HepG2 (cell line): ENCODE results near the gene SLC12A5. TPM values are rescaled to one million over a fixed set of nuclear protein-coding genes. Genes with fewer than 3 reads are reported as not detected.
A peak's percentile ranks its signal among the peaks of the same experiment; 100 is the strongest.

Experiments used
- ATAC-seq: fragments of 200-7000 bp; cut with Tn5 transposase; 3 replicates; pipeline ENCODE4 v1.9.1; 2020; ENCODE audit warnings: mild to moderate bottlenecking, moderate library complexity
- BruUV-seq: library from RNA; stranded (reverse); fragments of 400-500 nt; replicated peaks from 2 replicates; lab custom pipeline; 2021; lab: Mats Ljungman, UMichigan
- CTCF ChIA-PET: fragments of 300-600 bp; formaldehyde crosslinking; extraction: SDS; loops from one replicate; lab custom pipeline; 2021; ENCODE audit warnings: low total read pairs, inconsistent platforms, low intra/inter-chr PET ratio; lab: Yijun Ruan, JAX
- POLR2A ChIA-PET: fragments of 350-600 bp; sonication (Branson Sonifier 250); formaldehyde crosslinking; loops from one replicate; lab custom pipeline; 2020; ENCODE audit warnings: antibody characterized with exemption, inconsistent platforms; lab: Yijun Ruan, JAX
- DNase-seq: peaks from one replicate; pipeline ENCODE4 v3.0.0-alpha.2; 2015; ENCODE audit warnings: low spot score
- FAIRE-seq: peaks from 3 replicates; lab custom pipeline; 2011; peaks lifted over from hg19 to GRCh38; lab: Jason Lieb, UNC
- H2AFZ ChIP-seq: one replicate; pipeline ENCODE4 v1.6.1; 2011; ENCODE audit warnings: low read length, inconsistent platforms
- H3K27ac ChIP-seq: fragments of 300-600 bp; 3 replicates; pipeline ENCODE4 v1.8.0; 2011; ENCODE audit warnings: mixed run types, mild to moderate bottlenecking, mixed read lengths, low read length, inconsistent platforms; ENCODE audit not compliant: insufficient read depth; ENCODE audit errors: extremely low read length
- H3K27me3 ChIP-seq, 2 experiments: fragments of 200-600 bp in 1 of 2; 2 replicates in 1 of 2; 3 replicates in 1 of 2; pipeline versions ENCODE4 v1.6.0 to v1.8.0; 2011; ENCODE audit warnings: low read length in 2 of 2, mild to moderate bottlenecking in 2 of 2, moderate library complexity in 2 of 2, inconsistent platforms in 1 of 2; ENCODE audit not compliant: insufficient read depth in 2 of 2, control insufficient read depth in 1 of 2
- H3K36me3 ChIP-seq, 2 experiments: fragments of 200-600 bp in 1 of 2; replicated peaks in 1 of 2; 2 replicates in 1 of 2; 3 replicates in 1 of 2; pipeline versions ENCODE4 v1.5.1 to v1.8.0; 2011; ENCODE audit warnings: low read length in 2 of 2, inconsistent platforms in 1 of 2; ENCODE audit not compliant: insufficient read depth in 2 of 2, control insufficient read depth in 1 of 2
- H3K4me1 ChIP-seq: 2 replicates; pipeline ENCODE4 v1.5.1; 2012; ENCODE audit warnings: low read length, inconsistent platforms; ENCODE audit not compliant: insufficient read depth
- H3K4me2 ChIP-seq: 2 replicates; pipeline ENCODE4 v1.6.0; 2011; ENCODE audit warnings: low read depth, low read length, inconsistent platforms
- H3K4me3 ChIP-seq, 3 experiments: fragments of 200-600 bp in 1 of 3; sonication (generic), shearing (Covaris generic) in 1 of 3; replicated peaks in 1 of 3; 2 replicates each; pipeline ENCODE4 v1.5.1; 2011 to 2016; ENCODE audit warnings: low read length in 3 of 3, inconsistent platforms in 2 of 3, low read depth in 2 of 3, mild to moderate bottlenecking in 2 of 3, control low read depth in 1 of 3, mixed read lengths in 1 of 3; ENCODE audit not compliant: insufficient read depth in 1 of 3
- H3K79me2 ChIP-seq: one replicate; pipeline ENCODE4 v1.6.1; 2011; ENCODE audit warnings: low read length, inconsistent platforms; ENCODE audit not compliant: insufficient read depth
- H3K9ac ChIP-seq: 2 replicates; pipeline ENCODE4 v1.6.0; 2011; ENCODE audit warnings: mild to moderate bottlenecking, low read depth, low read length, inconsistent platforms; ENCODE audit not compliant: insufficient read depth
- H3K9me3 ChIP-seq: 2 replicates; pipeline ENCODE4 v1.5.1; 2012; ENCODE audit warnings: mild to moderate bottlenecking, low read length
- H4K20me1 ChIP-seq: 2 replicates; pipeline ENCODE4 v1.6.0; 2011; ENCODE audit warnings: inconsistent platforms, mild to moderate bottlenecking, low read length, moderate library complexity; ENCODE audit not compliant: insufficient read depth
- FOSL2 ChIP-seq: sonication (generic); formaldehyde crosslinking; IDR thresholded peaks from 2 replicates; pipeline ENCODE4 v1.4.0; 2020; ENCODE audit warnings: missing genetic modification reagents
- FOXO1 ChIP-seq: sonication (generic); formaldehyde crosslinking; IDR thresholded peaks from 2 replicates; pipeline ENCODE4 v1.4.0; 2020; ENCODE audit warnings: missing genetic modification reagents
- HMGA1 ChIP-seq: sonication (generic); formaldehyde crosslinking; conservative IDR thresholded peaks from 2 replicates; pipeline ENCODE4 v1.4.0; 2020; ENCODE audit warnings: missing genetic modification reagents
- HNF1A ChIP-seq, 2 experiments: sonication (generic) in 1 of 2; formaldehyde crosslinking in 1 of 2; IDR thresholded peaks; 2 replicates each; pipeline versions ENCODE4 v1.4.0 to v1.6.1; 2016 to 2020; ENCODE audit warnings: borderline replicate concordance in 1 of 2, low read depth in 1 of 2, mild to moderate bottlenecking in 1 of 2, missing genetic modification reagents in 1 of 2
- HOXA5 ChIP-seq: sonication (generic); formaldehyde crosslinking; IDR thresholded peaks from 2 replicates; pipeline ENCODE4 v1.4.0; 2020; ENCODE audit warnings: missing genetic modification reagents
- SCMH1 ChIP-seq: sonication (generic); formaldehyde crosslinking; IDR thresholded peaks from 2 replicates; pipeline ENCODE4 v1.9.0; 2021; ENCODE audit warnings: missing genetic modification reagents, mild to moderate bottlenecking, borderline replicate concordance
- ZMYM3 ChIP-seq: sonication (generic); formaldehyde crosslinking; IDR thresholded peaks from 2 replicates; pipeline ENCODE4 v1.5.1; 2020; ENCODE audit warnings: mild to moderate bottlenecking, missing genetic modification reagents
- ZNF558 ChIP-seq: sonication (generic); formaldehyde crosslinking; IDR thresholded peaks from 2 replicates; pipeline ENCODE4 v1.9.0; 2022; ENCODE audit warnings: mild to moderate bottlenecking, missing genetic modification reagents, borderline replicate concordance
- ZNF629 ChIP-seq: sonication (generic); formaldehyde crosslinking; conservative IDR thresholded peaks from 2 replicates; pipeline ENCODE4 v1.5.0; 2020; ENCODE audit warnings: missing genetic modification reagents
- ZNF672 ChIP-seq: sonication (generic); formaldehyde crosslinking; IDR thresholded peaks from 2 replicates; pipeline ENCODE4 v1.8.1; 2022; ENCODE audit warnings: missing genetic modification reagents
- ZNF792 ChIP-seq: IDR thresholded peaks from 2 replicates; pipeline ENCODE4 v1.6.1; 2016
- WGBS: methylation state at CpG from one replicate; pipeline ENCODE4 v1.1.6; 2017; ENCODE audit warnings: low lambda C conversion rate; 5-methylcytosine and 5-hydroxymethylcytosine counted together
- in situ Hi-C: cut with HindIII; loops from 2 replicates; pipeline ENCODE4 v1.10.0; 2017; ENCODE audit warnings: low pct_unique_long_range_greater_than_20kb; ENCODE audit not compliant: extremely low pct_ligation_motif_present
- intact Hi-C: fragments of 100-400 bp; cut with micrococcal nuclease; formaldehyde crosslinking; loops from one replicate; pipeline ENCODE4 v1.10.0; 2022; ENCODE audit not compliant: unreplicated experiment
- polyA plus RNA-seq, 8 experiments: library from polyadenylated mRNA; depleted of rRNA in 3 of 8; stranded (reverse) in 7 of 8; unstranded in 1 of 8; fragments of >200 nt; fragmentation: Illumina TruSeq in 4 of 8; extraction: Trizol in 4 of 8; gene quantifications; 2 replicates each; pipeline versions ENCODE4 v1.2.1 to v1.2.3, GENCODE V29; 2011 to 2016; ENCODE audit warnings: low read depth in 4 of 8, missing spikeins in 1 of 8, mixed read lengths in 1 of 8; ENCODE audit not compliant: insufficient read depth in 1 of 8
- total RNA-seq, 5 experiments: library from RNA; depleted of rRNA; stranded (reverse); fragments of >200 nt; fragmentation: Illumina TruSeq; extraction: Trizol; gene quantifications; 2 replicates each; pipeline ENCODE4 v1.2.3, GENCODE V29; 2016; ENCODE audit warnings: low read depth in 1 of 5
- TF ChIP-seq, protein P1 (sequence below): sonication (generic); formaldehyde crosslinking; conservative IDR thresholded peaks from 2 replicates; pipeline ENCODE4 v1.4.0; 2020; ENCODE audit warnings: missing genetic modification reagents

The SLC12A5 gene
- total and polyA plus RNA-seq, 2 of the 13 experiments (the other 11 are each of a cell fraction or from before 2014, with no cell fraction given) = 4.3 to 5.4 TPM

- FAIRE-seq (peak; percentile 66), DNase-seq (peak; percentile 41), ATAC-seq (no peak; the same call in 2 of the 3 replicates)
- Histone ChIP-seq H3K79me2 (no peaks in the 10 kb centered on the region), H2AFZ (no peak overlapping the region), H3K27me3 (0 out of 5 replicates have a peak, but pooled peaks cover 0 to 6% of the 10 kb centered on the region in 2 experiments), H3K9ac (no peak overlapping the region), H3K4me3 (no peak overlapping the region), H3K36me3 (no peaks in the 10 kb centered on the region), H3K4me2 (no peak overlapping the region), H4K20me1 (peaks cover 2% of the 10 kb centered on the region; the same call in 1 of the 2 replicates), H3K4me1 (peaks cover 7% of the 10 kb centered on the region; the same call in 1 of the 2 replicates), H3K27ac (no peak overlapping the region), H3K9me3 (no peaks in the 10 kb centered on the region)
- in situ Hi-C loops = no loop called here
- ChIA-PET POLR2A (no interaction called here), CTCF (no interaction called here)
- intact Hi-C loops = no loop called here
- TF ChIP-seq FOSL2 (CRISPR knock-in tag) = peak; percentile 72
- peak; percentile 80 for TF ChIP-seq ZNF629 (CRISPR knock-in tag)
- no peak for TF ChIP-seq SCMH1 (CRISPR knock-in tag)
- TF ChIP-seq ZNF792 (CRISPR knock-in tag) = peak; percentile 90
- TF ChIP-seq ZNF672 = no peak
- peak; percentile 38; the same call in 1 of the 2 replicates for TF ChIP-seq ZMYM3
- TF ChIP-seq, protein P1, sequence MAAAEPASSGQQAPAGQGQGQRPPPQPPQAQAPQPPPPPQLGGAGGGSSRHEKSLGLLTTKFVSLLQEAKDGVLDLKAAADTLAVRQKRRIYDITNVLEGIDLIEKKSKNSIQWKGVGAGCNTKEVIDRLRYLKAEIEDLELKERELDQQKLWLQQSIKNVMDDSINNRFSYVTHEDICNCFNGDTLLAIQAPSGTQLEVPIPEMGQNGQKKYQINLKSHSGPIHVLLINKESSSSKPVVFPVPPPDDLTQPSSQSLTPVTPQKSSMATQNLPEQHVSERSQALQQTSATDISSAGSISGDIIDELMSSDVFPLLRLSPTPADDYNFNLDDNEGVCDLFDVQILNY = no peak
- no TSS peak for BruUV-seq
These were observed 21.9 kb downstream of the SLC12A5 start for GRCh38 chr20:46050885-46051284.

DNA sequence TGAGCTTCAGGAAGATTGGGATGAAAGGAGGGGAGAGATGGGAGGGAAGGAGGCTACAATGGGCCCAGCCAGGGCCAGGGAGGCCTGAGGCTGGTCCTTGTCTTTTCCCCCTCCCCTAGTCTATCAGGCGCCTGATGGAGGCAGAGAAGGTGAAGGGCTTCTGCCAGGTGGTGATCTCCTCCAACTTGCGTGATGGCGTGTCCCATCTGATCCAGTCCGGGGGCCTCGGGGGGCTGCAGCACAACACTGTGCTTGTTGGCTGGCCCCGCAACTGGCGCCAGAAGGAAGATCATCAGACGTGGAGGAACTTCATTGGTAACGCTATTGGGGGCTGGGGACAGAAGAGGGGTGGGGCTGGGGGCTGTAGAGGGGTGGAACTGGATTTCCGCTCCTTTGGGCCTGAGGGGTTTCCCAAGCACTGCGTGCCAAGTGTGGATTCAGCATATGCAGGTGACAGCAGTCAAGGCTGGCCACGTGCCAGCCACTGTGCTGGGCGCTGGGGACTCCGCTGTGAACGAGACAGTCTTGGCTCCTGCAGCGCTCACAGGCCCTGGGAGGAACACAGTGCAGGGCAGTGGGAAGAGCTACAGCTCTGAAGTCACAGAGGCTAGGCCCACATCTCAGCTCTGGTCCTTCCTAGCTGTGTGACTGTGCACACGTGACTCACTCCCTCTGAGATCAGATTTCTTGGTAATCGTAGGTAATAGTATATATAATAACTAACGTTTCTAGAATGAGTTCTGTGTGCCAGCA, 22.7 kb downstream of the SLC12A5 start:
- Histone ChIP-seq H3K4me3 (no peak overlapping the region), H3K27me3 (0 out of 5 replicates have a peak, but pooled peaks cover 0 to 6% of the 10 kb centered on the region in 2 experiments), H3K9ac (no peak overlapping the region), H3K9me3 (no peaks in the 10 kb centered on the region), H4K20me1 (no peaks in the 10 kb centered on the region; the same call in 1 of the 2 replicates), H3K36me3 (no peaks in the 10 kb centered on the region), H3K4me2 (no peak overlapping the region), H3K4me1 (peaks cover 7% of the 10 kb centered on the region; the same call in 1 of the 2 replicates), H3K79me2 (no peaks in the 10 kb centered on the region), H2AFZ (no peak overlapping the region), H3K27ac (no peak overlapping the region)
- no TSS peak for BruUV-seq
- FAIRE-seq (no peak), ATAC-seq (peak; percentile 14; the same call in 2 of the 3 replicates), DNase-seq (no peak)
- in situ Hi-C loops = no loop called here
- CTCF ChIA-PET = no interaction called here
- WGBS = 23% methylated on average over 16 of the region's 19 CpGs
- POLR2A ChIA-PET = no interaction called here
- intact Hi-C loops = no loop called here
- TF ChIP-seq HNF1A (IDR thresholded peaks at IDR 0.05; ENCODE audit: low read depth) (no peak), HNF1A (CRISPR knock-in tag; IDR thresholded peaks at IDR 0.05; ENCODE audit: borderline replicate concordance) (no peak), FOXO1 (CRISPR knock-in tag) (no peak), HMGA1 (no peak), ZNF558 (CRISPR knock-in tag) (no peak), HOXA5 (CRISPR knock-in tag) (no peak)
